Activated CD4-positive, CD25-positive, alpha-beta regulatory T cell treated with anti-CD3 and anti-CD28 coated beads, Interleukin-2, amount 50 U/mL, for 16 hours (primary cell): ENCODE results near the gene FNDC7.
A peak's percentile ranks its signal among the peaks of the same experiment; 100 is the strongest.
"Not testable (repeated sequence)": the region's sequence is repeated elsewhere in the genome, so short reads cannot be mapped to it uniquely, and the experiment has no call there.

Experiments used
- DNase-seq: peaks from one replicate; pipeline ENCODE4 v3.0.0-alpha.2; 2020; ENCODE audit warnings: low read depth, low spot score

FNDC7 gene

DNA sequence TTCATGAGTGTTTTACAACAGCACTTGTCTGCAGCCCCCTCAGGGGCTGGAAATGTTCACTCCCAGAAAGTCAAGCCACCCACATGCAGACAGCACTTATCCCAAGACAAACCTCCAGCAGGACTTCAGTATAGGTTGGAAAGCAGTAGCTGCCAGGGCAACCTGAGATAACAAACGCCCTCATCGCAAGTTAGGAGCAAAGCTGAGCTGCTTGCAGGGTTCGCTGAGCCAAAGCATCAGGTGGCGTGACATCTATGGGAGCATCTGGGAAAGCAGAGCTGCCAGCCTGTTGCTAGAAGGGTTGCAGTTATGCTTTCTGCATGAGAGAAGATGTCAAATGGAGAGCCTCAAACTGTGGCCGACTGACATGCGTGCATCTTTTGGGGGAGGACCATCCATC, 29.5 kb downstream of the FNDC7 start:
- no peak for DNase-seq

DNA sequence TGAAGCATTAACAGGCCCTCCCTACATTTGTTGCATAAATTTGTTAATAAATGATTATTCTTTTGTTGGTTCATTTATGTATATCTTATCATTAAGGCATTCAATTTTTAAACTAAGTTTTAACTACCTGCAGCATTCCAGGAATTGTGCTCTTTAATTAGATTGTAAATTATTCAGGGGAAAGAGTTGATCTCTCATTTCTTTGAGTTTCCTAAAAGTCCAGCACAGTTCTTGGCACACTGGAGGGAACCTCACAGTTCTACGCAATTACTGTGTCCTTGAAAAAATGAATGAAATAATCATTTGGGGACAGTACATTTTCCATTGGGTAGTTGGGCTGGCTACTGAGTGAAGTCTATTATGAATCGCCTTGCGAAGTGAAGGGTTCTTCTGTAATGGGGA, 33.3 kb downstream of the FNDC7 start:
- DNase-seq, result no peak

DNA sequence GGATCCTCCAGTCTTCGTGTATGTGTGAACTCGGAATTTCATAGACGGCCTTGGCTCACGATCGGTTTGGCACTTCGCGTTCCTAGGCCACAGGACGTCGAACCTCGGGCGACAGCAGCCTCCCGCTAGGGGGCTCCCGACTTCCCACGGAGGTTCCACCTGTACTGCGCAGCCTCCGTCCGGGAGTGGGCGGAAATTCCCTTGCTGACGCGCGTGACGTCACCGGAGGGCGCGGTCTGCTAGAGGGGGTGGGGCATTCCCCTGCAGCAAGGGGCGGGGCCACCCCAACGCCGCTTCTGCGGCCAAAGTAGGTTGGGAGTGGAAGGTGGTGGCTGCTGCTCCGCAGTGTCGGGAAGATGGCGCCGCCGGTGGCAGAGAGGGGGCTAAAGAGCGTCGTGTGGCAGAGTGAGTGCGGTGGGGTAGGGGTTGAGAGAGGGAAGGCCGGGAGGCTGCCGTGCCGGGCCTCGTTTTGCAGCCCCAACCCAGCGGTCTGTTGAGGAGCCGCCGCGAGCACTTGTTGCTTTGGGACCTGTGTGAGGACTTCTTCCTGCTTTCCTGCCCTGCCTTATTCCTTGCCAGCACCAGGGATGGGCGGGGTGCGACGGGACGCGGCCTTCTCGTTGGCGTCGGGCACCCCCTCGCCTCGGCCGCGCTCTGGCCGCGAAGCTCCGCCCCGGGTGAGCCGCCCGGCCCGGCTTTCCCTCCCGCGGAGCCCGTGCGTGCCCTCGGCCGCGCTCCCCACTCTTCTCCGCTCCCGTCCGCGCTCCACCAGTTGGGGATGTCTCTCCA, 33.9 kb downstream of the FNDC7 start, which contains the start of gene STXBP3:
TSS of gene STXBP3 (plus strand) at position 293 of the 789 bp plus-strand sequence. CDS start at position 357, 64 bp downstream.
- peak; percentile 99 for DNase-seq

DNA sequence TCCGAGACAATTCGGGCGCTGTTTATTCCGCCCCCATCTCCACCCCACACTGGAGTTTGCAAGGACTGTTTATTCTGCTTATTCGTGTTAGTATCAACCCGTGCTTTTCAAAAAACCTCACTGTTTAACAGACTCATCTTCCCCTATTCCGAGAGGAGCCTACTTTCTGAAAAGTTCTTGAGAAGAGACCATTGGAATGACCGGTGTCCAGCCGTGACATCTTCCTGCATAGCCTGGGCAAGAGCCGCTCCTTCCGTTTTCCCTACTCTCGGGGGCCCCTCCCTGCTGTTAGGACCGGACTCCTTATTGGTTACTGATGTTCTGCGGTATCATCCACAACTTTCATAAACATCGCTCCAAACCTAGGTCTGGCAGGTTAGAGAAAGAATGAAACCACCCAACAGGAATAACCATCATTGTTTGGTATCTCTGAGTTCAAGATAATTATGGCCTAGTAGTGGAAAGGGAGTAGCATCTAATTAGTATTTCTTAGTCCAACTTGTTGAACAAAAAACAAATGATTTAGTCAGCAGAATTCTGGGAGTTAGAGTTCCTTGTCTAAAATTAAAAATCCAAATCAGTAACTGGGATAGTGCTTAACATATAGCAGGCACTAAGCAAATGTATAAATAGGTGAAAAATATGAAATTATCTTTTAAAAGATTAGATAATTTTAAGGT, 34.6 kb downstream of the FNDC7 start:
- DNase-seq, result no peak

DNA sequence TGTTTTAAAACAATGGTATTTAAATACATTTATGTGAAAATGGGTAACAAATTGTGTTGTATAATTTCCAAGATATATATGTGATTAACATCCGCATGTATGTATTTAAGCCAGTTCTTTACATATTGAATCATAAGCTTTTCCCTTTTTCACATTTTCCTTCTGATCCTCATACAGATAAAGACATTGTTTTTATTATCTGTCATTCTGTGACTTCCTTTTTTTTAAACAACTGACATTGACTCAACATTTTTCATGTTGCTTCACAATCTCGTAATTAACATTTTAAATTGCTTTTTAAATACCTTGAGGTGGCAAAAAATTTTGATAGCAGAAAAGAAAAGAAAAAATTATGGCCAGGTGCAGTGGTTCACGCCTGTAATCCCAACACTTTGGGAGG, 35.2 kb downstream of the FNDC7 start:
- no peak for DNase-seq

DNA sequence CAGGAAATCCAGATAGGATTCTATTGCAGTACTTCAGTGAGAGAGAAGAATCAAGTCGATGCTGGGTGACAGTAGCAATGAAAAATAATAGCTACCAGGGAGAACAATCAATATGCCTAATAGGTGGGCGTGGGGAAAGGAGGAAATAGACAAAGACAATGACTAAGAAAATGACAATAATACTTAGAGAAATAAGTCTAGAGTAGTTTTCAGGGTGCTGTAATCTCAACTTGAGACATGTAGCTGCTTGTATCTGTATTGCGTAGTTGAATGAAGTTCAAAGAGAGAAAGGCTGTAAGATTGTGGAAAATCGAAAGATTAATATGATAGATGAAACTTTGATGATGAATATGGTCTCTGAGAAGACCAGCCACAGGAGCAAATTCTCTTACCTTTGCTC, 36.4 kb downstream of the FNDC7 start:
- DNase-seq, result no peak

DNA sequence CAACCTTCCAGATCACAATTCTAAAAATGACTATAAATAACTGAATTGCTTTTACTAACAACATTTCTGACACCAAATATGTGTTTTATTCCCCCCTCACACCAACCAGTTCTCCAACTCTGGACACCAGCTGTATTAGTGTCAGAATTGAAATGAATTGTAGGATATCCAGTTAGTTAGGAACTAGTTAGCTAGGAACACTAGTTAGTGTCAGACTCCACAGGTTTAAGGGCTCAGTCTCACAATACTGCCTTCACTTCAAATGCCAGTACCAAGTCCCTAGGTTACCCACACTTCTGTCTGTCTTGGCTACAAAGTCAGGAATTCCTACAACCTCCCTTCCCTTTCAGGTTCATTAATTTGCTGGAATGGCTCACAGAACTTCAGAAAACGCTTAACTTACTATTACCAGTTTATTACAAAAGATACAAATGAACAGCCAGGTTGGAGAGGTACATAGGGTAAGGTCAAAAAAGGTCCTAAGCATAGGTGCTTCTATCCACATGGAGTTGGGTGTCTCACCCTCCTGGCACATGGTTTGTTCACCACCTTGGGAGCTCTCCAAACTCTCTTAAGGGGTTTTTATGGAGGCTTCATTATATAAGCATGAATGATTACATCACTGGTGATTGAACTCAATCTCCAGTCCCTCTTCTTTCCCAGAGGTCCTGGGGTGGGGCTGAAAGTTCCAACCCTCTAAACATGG, 37.9 kb downstream of the FNDC7 start:
- DNase-seq, result no peak

DNA sequence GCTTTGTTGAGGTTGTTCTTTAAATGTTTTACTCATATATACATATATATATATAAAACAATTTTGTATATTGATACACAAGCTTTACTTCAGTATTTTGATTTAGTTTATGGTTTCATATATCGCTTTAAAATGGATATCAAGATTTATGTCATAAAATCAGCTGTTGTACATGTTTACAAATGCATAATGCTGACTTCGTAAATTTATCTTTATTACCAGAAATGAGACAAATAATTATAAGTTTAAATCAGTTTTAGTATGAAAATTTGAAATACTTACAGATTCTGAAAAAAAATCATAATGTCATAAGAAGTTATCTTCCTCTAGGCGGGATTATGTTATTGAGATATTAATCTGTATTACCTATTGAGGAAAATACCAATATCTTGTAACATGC, 40.7 kb downstream of the FNDC7 start:
- no peak for DNase-seq

DNA sequence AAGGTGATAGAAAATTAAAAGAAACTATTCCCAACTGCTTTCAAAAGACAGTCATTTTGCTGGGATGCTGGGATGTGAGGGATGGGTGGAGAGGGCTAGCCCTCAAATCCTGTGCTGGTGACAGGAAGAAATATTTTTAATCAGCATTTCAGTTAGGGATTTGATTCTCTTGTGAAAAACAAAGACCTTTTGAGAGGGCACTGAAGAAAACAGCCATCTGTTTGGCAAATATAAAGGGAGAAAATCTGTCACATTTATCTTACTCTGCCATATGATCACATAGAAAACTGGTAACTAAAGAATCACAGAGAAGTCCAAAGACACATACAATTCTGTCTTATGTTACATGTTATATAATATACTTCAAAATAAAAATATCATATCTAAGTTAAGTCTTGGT, 46.1 kb downstream of the FNDC7 start:
- DNase-seq, result no peak

DNA sequence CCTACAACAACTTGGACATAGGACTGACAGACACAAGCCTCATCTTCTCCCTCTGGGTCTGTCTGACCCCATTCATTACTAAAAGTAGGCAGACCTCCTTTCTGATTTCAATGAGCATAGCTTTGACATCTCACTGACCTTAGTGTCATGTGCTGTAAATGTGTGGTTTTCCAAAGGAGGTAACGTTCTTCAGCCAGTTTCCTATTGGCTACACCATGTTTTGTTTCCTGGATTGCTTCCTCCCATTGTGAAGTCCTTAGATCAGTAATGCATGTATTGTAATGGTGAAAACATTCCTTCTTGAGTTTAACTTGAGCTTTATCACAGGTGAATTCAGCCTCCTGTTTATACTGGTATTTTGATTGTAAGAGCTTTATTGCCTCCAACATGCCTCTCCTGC, 54.4 kb downstream of the FNDC7 start:
- no peak for DNase-seq

DNA sequence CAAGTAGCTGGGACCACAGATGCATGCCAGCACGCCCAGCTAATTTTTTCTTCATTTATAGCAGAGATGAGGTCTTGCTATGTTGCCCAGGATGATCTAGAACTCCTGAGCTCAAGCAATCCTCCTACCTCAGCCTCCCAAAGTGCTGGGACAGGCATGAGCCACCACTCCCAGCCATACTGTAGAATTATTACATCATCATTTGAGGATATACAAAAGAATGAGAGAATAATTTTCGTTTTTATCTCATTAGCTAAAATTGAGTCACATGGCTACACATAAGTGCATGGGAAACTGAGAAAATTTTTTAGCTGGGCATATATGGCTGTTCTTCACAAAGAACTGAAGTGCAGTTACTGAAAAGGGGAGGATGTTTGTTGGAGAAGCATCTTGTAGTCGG, 55.0 kb downstream of the FNDC7 start:
- no peak for DNase-seq

DNA sequence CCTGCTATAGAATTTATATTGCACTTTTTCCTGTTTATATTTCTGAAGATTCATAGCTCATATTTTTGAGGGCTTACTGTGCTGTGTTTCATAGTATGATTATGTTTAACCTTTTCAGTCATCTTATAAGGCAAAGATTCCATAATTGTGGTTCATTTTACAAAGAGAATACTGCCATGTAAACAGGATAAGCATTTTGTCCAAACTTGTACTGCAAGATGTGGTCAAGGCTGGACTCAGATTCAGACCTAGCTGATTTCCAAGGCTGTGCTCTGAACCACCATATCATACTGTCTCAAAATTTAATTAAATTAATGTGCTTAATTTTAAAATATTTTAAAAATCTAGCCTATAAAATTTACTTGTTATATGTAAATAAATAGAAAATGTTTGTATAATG, 65.1 kb downstream of the FNDC7 start:
- DNase-seq, result no peak

DNA sequence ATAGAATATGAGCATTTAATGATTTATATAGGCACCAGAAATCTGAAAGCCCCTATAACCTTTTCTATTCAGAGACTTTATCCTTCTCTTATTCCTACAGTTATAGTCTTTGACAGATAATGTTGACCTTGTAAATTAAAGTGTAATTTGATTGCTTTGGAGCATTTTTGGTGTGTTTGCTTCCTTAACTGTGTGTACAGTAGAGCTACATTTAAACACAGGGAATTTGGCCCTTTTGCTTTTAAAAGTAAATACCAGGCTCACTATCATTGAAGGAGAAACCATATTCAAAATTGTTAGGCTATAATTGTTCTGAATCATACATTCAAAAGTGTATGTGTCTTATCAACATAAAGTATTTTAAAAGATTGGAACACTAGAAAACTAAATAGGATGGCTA, 66.7 kb downstream of the FNDC7 start:
- no peak for DNase-seq

DNA sequence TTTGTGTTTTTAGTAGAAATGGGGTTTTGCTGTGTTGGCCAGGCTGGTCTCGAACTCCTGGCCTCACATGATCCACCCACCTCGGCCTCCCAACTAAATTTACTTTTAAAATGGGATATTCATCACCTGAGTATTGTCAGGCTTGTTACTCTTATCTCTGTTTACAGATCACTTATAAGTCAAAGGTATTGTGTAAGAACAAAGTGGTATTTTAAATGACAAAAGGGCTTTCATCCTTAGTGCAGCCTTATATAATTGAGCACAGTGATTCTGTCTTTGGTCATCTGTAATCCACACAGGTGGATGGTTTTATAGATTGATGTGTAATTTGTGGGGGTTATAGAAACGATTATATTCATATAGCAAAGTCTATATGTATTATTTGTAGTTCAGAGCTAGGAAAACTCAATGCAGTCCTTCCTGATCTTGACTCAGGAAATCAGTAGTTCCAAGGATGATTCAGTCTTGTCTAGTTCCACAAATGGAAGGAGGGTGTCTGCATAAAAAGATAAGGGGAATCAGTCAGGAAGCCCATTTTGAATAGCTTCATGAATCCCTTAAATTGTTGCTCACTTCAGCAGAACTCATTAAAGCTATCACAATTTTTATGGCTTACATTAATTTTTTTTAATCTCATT, 68.3 kb downstream of the FNDC7 start:
- DNase-seq, result no peak

DNA sequence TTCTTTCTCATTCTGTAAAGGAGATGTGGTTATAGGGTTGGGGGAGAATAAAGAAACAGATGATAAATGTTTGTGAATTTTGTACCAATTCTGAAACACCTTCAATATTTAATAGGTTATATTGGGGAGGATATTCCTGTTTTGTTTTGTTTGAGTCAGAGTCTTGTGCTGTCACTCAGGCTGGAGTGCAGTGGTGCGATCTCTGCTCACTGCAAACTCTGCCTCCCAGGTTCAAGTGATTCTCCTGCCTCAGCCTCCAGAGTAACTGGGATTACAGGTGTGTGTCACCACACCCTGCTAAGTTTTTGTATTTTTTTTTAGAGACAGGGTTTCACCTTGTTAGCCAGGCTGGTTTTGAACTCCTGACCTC, 68.9 kb downstream of the FNDC7 start:
- not testable (repeated sequence) for DNase-seq

DNA sequence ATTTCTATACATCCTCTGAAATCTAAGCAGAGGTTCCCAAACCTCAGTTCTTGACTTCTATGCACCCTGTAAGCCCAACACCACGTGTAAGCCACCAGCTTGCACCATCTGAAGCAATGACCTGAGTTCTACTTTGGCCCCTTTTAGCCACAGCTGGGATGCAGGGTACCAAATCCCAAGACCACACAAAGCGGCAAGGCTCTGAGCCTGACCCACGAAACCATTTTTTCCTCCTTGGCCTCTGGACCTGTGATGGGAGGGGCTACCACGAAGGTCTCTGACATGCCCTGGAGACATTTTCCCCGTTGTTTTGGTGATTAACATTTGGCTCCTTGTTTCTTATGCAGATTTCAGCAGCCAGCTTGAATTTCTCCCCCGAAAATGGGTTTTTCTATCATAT, 72.6 kb downstream of the FNDC7 start:
- no peak for DNase-seq

DNA sequence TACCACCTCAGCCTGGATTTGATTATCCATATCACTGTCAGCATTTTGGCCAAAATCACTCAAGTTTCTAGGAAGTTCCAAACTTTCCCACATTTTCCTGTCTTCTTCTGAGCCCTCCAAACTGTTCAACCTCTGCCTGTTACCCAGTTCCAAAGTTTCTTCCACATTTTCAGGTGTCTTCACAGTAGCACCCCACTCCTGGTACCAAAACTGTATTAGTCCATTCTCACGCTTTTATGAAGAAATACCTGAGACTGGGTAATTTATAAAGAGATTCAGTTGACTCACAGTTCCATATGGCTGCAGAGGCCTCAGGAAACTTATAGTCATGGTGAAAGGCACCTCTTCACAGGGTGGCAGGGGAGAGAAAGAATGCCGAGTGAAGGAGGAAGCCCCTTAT, 73.2 kb downstream of the FNDC7 start:
- no peak for DNase-seq

DNA sequence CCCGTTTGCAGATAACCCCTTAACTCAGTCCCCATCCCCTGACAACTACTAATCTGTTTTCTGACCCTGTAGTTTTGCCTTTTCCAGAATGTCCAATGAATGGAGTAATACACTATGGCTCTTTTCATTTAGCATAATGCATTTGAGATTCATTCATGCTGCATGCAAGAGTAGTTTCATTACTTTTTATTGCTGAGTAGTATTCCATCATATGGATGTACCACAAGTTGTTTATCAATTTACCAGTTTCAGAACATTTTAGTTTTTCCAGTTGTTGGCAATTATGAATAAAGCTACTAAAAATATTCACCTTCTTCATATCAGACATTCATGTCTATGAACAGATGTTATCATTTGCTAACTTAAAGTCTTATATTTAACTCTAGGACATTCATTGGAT, 79.1 kb downstream of the FNDC7 start:
- DNase-seq, result no peak
